GM21423 (cell line): ENCODE data around the gene PABPN1L.
"Not testable (repeated sequence)": the region's sequence is repeated elsewhere in the genome, so short reads cannot be mapped to it uniquely, and the experiment has no call there.

ENCODE experiments used
- ATAC-seq: cut with Tn5 transposase; IDR thresholded peaks from one replicate; pipeline ENCODE4 v1.9.1; 2021; ENCODE audit warnings: mild to moderate bottlenecking, moderate library complexity; ENCODE audit not compliant: unreplicated experiment

PABPN1L gene

GRCh38 chr16:88833086-88833485 is 33.4 kb downstream of the PABPN1L start:
- ATAC-seq = no peak

GRCh38 chr16:88831838-88832237 is 34.6 kb downstream of the PABPN1L start:
- no peak for ATAC-seq

GRCh38 chr16:88830783-88831182 is 35.7 kb downstream of the PABPN1L start:
- no peak for ATAC-seq

- no peak for ATAC-seq
Observed at GRCh38 chr16:88830258-88830657, 36.2 kb downstream of the PABPN1L start.

- no peak for ATAC-seq
Observed at GRCh38 chr16:88828711-88829110, 37.7 kb downstream of the PABPN1L start.

- no peak for ATAC-seq
Observed at GRCh38 chr16:88827727-88828126, 38.7 kb downstream of the PABPN1L start.

GRCh38 chr16:88826070-88826840 is 40.2 kb downstream of the PABPN1L start:
- ATAC-seq = no peak

- no peak for ATAC-seq
Observed at GRCh38 chr16:88825146-88825545, 41.3 kb downstream of the PABPN1L start.

- no peak for ATAC-seq
Observed at GRCh38 chr16:88824256-88825077, 42.0 kb downstream of the PABPN1L start.

GRCh38 chr16:88823646-88824045 is 42.8 kb downstream of the PABPN1L start:
- not testable (repeated sequence) for ATAC-seq

- no peak for ATAC-seq
Observed at GRCh38 chr16:88822281-88823040, 44.0 kb downstream of the PABPN1L start.

GRCh38 chr16:88821168-88821850 is 45.2 kb downstream of the PABPN1L start:
- no peak for ATAC-seq

- ATAC-seq = no peak
Observed at GRCh38 chr16:88820385-88821025, 46.0 kb downstream of the PABPN1L start.

- no peak for ATAC-seq
Observed at GRCh38 chr16:88819126-88819525, 47.3 kb downstream of the PABPN1L start.

GRCh38 chr16:88818575-88818874 is 47.9 kb downstream of the PABPN1L start:
- ATAC-seq = no peak

GRCh38 chr16:88817785-88818574 is 48.5 kb downstream of the PABPN1L start:
- ATAC-seq = no peak

- ATAC-seq = no peak
Observed at GRCh38 chr16:88816736-88817535, 49.5 kb downstream of the PABPN1L start.

- no peak for ATAC-seq
Observed at GRCh38 chr16:88815901-88816589, 50.4 kb downstream of the PABPN1L start.
